MM.1S (cell line): ENCODE measurements around the gene MEIS2.

Experiments used
- EZH2 ChIP-seq: fragments of 300-600 bp; sonication (generic); optimal IDR thresholded peaks from 2 replicates; pipeline ENCODE3; 2017; ENCODE audit warnings: low read depth, mild to moderate bottlenecking, antibody characterized with exemption, low read length, mixed read lengths
- EZH2phosphoT487 ChIP-seq: fragments of 300-600 bp; sonication (generic); IDR thresholded peaks from 2 replicates; pipeline ENCODE4 v1.6.1; 2018; ENCODE audit warnings: antibody characterized with exemption, low read length
- TF ChIP-seq, protein P1 (sequence below): fragments of 300-600 bp; sonication (generic); IDR thresholded peaks from 2 replicates; pipeline ENCODE4 v1.5.1; 2016; ENCODE audit warnings: antibody characterized with exemption, low read length, mixed read lengths

DNA sequence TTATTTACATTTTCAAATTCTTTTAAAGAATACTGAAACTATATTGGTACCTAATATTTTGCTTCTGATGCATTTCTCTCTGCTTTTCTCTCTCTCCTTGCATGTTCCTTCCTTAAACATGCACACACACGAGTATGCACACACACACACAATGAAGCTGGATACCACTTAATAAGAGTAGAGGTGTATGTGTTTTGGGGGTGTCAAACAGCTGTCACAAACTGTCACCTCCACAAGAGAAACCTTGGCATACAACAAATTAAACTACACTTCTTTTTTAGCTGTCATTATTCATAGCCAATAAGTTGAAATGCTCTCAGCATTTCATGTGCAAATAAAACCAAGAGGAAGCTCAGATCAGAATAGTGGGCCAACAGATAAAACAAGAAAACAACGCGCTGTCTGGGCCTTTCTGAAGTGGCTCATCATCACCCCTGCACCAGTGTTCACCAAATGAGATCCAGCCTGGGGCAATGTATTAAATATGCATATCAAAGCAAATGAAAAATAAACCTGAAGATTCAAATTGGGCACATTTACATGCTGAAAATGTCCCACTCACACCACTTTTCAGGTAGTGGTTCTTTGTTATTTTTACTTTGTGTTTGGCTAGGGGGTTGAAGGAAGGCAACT lies 9.7 kb downstream of the MEIS2 start:
- TF ChIP-seq, protein P1, sequence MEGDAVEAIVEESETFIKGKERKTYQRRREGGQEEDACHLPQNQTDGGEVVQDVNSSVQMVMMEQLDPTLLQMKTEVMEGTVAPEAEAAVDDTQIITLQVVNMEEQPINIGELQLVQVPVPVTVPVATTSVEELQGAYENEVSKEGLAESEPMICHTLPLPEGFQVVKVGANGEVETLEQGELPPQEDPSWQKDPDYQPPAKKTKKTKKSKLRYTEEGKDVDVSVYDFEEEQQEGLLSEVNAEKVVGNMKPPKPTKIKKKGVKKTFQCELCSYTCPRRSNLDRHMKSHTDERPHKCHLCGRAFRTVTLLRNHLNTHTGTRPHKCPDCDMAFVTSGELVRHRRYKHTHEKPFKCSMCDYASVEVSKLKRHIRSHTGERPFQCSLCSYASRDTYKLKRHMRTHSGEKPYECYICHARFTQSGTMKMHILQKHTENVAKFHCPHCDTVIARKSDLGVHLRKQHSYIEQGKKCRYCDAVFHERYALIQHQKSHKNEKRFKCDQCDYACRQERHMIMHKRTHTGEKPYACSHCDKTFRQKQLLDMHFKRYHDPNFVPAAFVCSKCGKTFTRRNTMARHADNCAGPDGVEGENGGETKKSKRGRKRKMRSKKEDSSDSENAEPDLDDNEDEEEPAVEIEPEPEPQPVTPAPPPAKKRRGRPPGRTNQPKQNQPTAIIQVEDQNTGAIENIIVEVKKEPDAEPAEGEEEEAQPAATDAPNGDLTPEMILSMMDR = no peak
- no peak for TF ChIP-seq EZH2
- TF ChIP-seq EZH2phosphoT487 = no peak
